ENCODE results near the gene ASTL.

GRCh38 chr2:96152304-96153161 lies 14.2 kb upstream of the ASTL start:
- TF ChIP-seq CTCF (conservative IDR thresholded peaks at IDR 0.05 in 1 of 2, IDR thresholded peaks at IDR 0.05 in 1 of 2; ENCODE audit: extremely low read depth in 1 of 2, insufficient read depth in 1 of 2, low read depth in 1 of 2, low read length in 2 of 2) (no peak), EZH2 (IDR thresholded peaks at IDR 0.05; ENCODE audit: borderline replicate concordance, low read length) (no peak)

Measured in mammary epithelial cell (primary cell).